CD14-positive monocyte (primary cell): ENCODE results near the gene PRSS35. TPM values are rescaled to one million over a fixed set of nuclear protein-coding genes. Genes with fewer than 3 reads are reported as not detected.

Experiments used
- DNase-seq, 3 donors: peaks; one replicate each; pipeline ENCODE4 v3.0.0-alpha.2; 2011 to 2022
- H2AFZ ChIP-seq: 2 replicates; pipeline ENCODE4 v1.6.0; 2012; ENCODE audit warnings: mild to moderate bottlenecking, low read depth, low read length, inconsistent platforms; ENCODE audit not compliant: insufficient read depth, poor library complexity, severe bottlenecking
- H3K27ac ChIP-seq, 2 donors: 1 replicate in 1 of 2; 2 replicates in 1 of 2; pipeline ENCODE4 v1.5.1; 2012 to 2013; ENCODE audit warnings: low read length in 2 of 2, control low read depth in 1 of 2, inconsistent platforms in 1 of 2, low read depth in 1 of 2, mild to moderate bottlenecking in 1 of 2
- H3K27me3 ChIP-seq, 2 donors: one replicate each; pipeline versions ENCODE4 v1.6.0 to v1.6.1; 2011 to 2013; ENCODE audit warnings: low read length in 2 of 2; ENCODE audit not compliant: control insufficient read depth in 2 of 2, insufficient read depth in 2 of 2
- H3K36me3 ChIP-seq, 2 donors: replicated peaks in 1 of 2; 1 replicate in 1 of 2; 2 replicates in 1 of 2; pipeline versions ENCODE4 v1.5.1 to v1.6.1; 2012 to 2013; ENCODE audit warnings: low read length in 2 of 2, control low read depth in 1 of 2, inconsistent platforms in 1 of 2, mild to moderate bottlenecking in 1 of 2; ENCODE audit not compliant: insufficient read depth in 2 of 2, control insufficient read depth in 1 of 2
- H3K4me1 ChIP-seq, 2 donors: 1 replicate in 1 of 2; 2 replicates in 1 of 2; pipeline versions ENCODE4 v1.5.1 to v1.6.1; 2012 to 2013; ENCODE audit warnings: low read length in 2 of 2, control low read depth in 1 of 2, inconsistent platforms in 1 of 2, mild to moderate bottlenecking in 1 of 2, moderate library complexity in 1 of 2; ENCODE audit not compliant: insufficient read depth in 2 of 2, control insufficient read depth in 1 of 2
- H3K4me2 ChIP-seq: replicated peaks from 2 replicates; pipeline ENCODE3; 2012; ENCODE audit warnings: low read length, moderate library complexity, mild to moderate bottlenecking; ENCODE audit not compliant: poor library complexity, severe bottlenecking; ENCODE audit errors: extremely low read depth
- H3K4me3 ChIP-seq, 3 experiments: fragments of 200-600 bp in 1 of 3; sonication (generic) in 1 of 3; replicated peaks in 1 of 3; 1 replicate in 2 of 3; 2 replicates in 1 of 3; pipeline ENCODE4 v1.5.1; 2011 to 2013; ENCODE audit warnings: low read length in 3 of 3, mild to moderate bottlenecking in 3 of 3, control low read depth in 2 of 3, low read depth in 2 of 3, inconsistent platforms in 1 of 3, moderate library complexity in 1 of 3
- H3K79me2 ChIP-seq: 2 replicates; pipeline ENCODE4 v1.6.0; 2012; ENCODE audit warnings: mild to moderate bottlenecking, control low read depth, inconsistent platforms, low read length, moderate library complexity; ENCODE audit not compliant: insufficient read depth
- H3K9ac ChIP-seq: 2 replicates; pipeline ENCODE4 v1.6.0; 2017; ENCODE audit warnings: low read length, mild to moderate bottlenecking; ENCODE audit not compliant: insufficient read depth, poor library complexity, severe bottlenecking
- H3K9me3 ChIP-seq, 2 donors: replicated peaks in 1 of 2; 1 replicate in 1 of 2; 2 replicates in 1 of 2; pipeline versions ENCODE4 v1.5.1 to v1.6.1; 2012 to 2013; ENCODE audit warnings: low read length in 2 of 2, control low read depth in 1 of 2; ENCODE audit not compliant: control insufficient read depth in 1 of 2, insufficient read depth in 1 of 2
- H4K20me1 ChIP-seq: 2 replicates; pipeline ENCODE4 v1.6.0; 2012; ENCODE audit warnings: mild to moderate bottlenecking, low read length, control low read depth, moderate library complexity; ENCODE audit not compliant: insufficient read depth
- H3K27ac Mint-ChIP-seq, 7 donors: one replicate each; pipeline ENCODE4 v1.8.0; 2020; ENCODE audit warnings: mild to moderate bottlenecking in 7 of 7, mixed read lengths in 7 of 7, moderate library complexity in 6 of 7, inconsistent platforms in 2 of 7
- H3K27me3 Mint-ChIP-seq, 3 donors: one replicate each; pipeline ENCODE4 v1.8.0; 2021 to 2022; ENCODE audit warnings: low read depth in 3 of 3, mild to moderate bottlenecking in 3 of 3, mixed read lengths in 3 of 3, moderate library complexity in 3 of 3, inconsistent platforms in 1 of 3
- H3K36me3 Mint-ChIP-seq, 2 donors: one replicate each; pipeline ENCODE4 v1.8.0; 2020; ENCODE audit warnings: mixed read lengths in 2 of 2, inconsistent platforms in 1 of 2, mild to moderate bottlenecking in 1 of 2
- H3K4me1 Mint-ChIP-seq: one replicate; pipeline ENCODE4 v1.8.0; 2020; ENCODE audit warnings: mild to moderate bottlenecking, mixed read lengths
- H3K4me3 Mint-ChIP-seq, 2 donors: one replicate each; pipeline ENCODE4 v1.8.0; 2020; ENCODE audit warnings: mild to moderate bottlenecking in 2 of 2, mixed read lengths in 2 of 2, moderate library complexity in 1 of 2
- H3K9me3 Mint-ChIP-seq, 7 donors: one replicate each; pipeline ENCODE4 v1.8.0; 2020 to 2022; ENCODE audit warnings: mixed read lengths in 7 of 7, mild to moderate bottlenecking in 6 of 7, moderate library complexity in 6 of 7, inconsistent platforms in 2 of 7
- CTCF ChIP-seq: fragments of 200-600 bp; IDR thresholded peaks from one replicate; pipeline ENCODE4 v1.8.0; 2022; ENCODE audit warnings: antibody characterized with exemption, mild to moderate bottlenecking
- WGBS: methylation state at CpG from one replicate; pipeline ENCODE4 v1.1.5; 2013; ENCODE audit warnings: missing lambda C conversion rate; ENCODE audit not compliant: insufficient coverage; 5-methylcytosine and 5-hydroxymethylcytosine counted together
- intact Hi-C, 2 donors: fragments of 100-400 bp; cut with micrococcal nuclease; formaldehyde crosslinking; loops; one replicate each; pipeline versions ENCODE4 v1.15.0 to v1.15.1; 2023
- polyA plus RNA-seq, 3 donors: library from polyadenylated mRNA; depleted of rRNA in 1 of 3; unstranded in 2 of 3; stranded (reverse) in 1 of 3; fragments of 300-500 nt in 2 of 3; fragments of >200 nt in 1 of 3; fragmentation: Illumina TruSeq in 2 of 3; gene quantifications; 1 replicate in 2 of 3; 2 replicates in 1 of 3; pipeline ENCODE4 v1.2.3, GENCODE V29; 2012 to 2021

Gene PRSS35
- polyA plus RNA-seq, 3 donors, result not detected

- Histone ChIP-seq H3K9ac (no peak overlapping the region), H3K4me1 (peaks cover 5 to 7% of the 10 kb centered on the region in 2 donors), H2AFZ (no peak overlapping the region), H3K27ac (no peak overlapping the region), H3K27me3 (peaks cover 34 to 36% of the 10 kb centered on the region in 2 donors), H3K4me3 (no peak overlapping the region), H3K79me2 (no peaks in the 10 kb centered on the region), H3K36me3 (no peaks in the 10 kb centered on the region), H3K9me3 (peaks cover 0 to 7% of the 10 kb centered on the region in 2 donors), H4K20me1 (no peaks in the 10 kb centered on the region), H3K4me2 (no peak overlapping the region)
- intact Hi-C loops, result no loop called here
- DNase-seq, result no peak
- H3K36me3 Mint-ChIP-seq, result no peaks in the 10 kb centered on the region
- peaks cover 0 to 5% (median 0%) of the 10 kb centered on the region in 7 donors for H3K9me3 Mint-ChIP-seq
- 100% methylated on average over 1 of the region's 1 CpG for WGBS
- no peak for TF ChIP-seq CTCF
- H3K4me1 Mint-ChIP-seq, result peaks cover 10% of the 10 kb centered on the region
- H3K27me3 Mint-ChIP-seq, result peaks cover 33 to 48% (median 46%) of the 10 kb centered on the region in 3 donors
- no peak overlapping the region for H3K4me3 Mint-ChIP-seq
- no peak overlapping the region for H3K27ac Mint-ChIP-seq
Measured at GRCh38 chr6:83509441-83509840, 2.9 kb upstream of the PRSS35 start.

GRCh38 chr6:83510791-83511190 lies 1.5 kb upstream of the PRSS35 start:
- Mint-ChIP-seq H3K4me3 (no peak overlapping the region), H3K9me3 (peaks cover 0 to 5% (median 0%) of the 10 kb centered on the region in 7 donors), H3K27ac (peak overlapping the region in 1 of 7 donors; percentile 34), H3K36me3 (no peaks in the 10 kb centered on the region), H3K27me3 (peaks cover 35 to 49% (median 47%) of the 10 kb centered on the region in 3 donors), H3K4me1 (peaks cover 10% of the 10 kb centered on the region)
- DNase-seq, result no peak
- Histone ChIP-seq H4K20me1 (no peaks in the 10 kb centered on the region), H3K79me2 (no peaks in the 10 kb centered on the region), H3K9ac (no peak overlapping the region), H3K4me2 (no peak overlapping the region), H3K36me3 (no peaks in the 10 kb centered on the region), H3K27ac (no peak overlapping the region), H3K9me3 (peaks cover 0 to 7% of the 10 kb centered on the region in 2 donors), H3K4me3 (no peak overlapping the region), H2AFZ (no peak overlapping the region), H3K4me1 (peaks cover 5 to 7% of the 10 kb centered on the region in 2 donors), H3K27me3 (peaks cover 36 to 38% of the 10 kb centered on the region in 2 donors)
- intact Hi-C loops, result loop anchor here (10.0 kb wide), 1 partner anchor 286 kb away; no protein-coding TSS in a partner anchor
- TF ChIP-seq CTCF, result no peak
- WGBS, result no CpG with 5 or more reads among the region's 3 CpGs
